ENCODE measurements around the gene ZNF35.

Gene ZNF35

GRCh38 chr3:44687898-44688297 is 39.4 kb downstream of the ZNF35 start:
- DNase-seq: no peak

All from NCI-H69 (cell line).